ENCODE data around the gene ARID1B.

DNA sequence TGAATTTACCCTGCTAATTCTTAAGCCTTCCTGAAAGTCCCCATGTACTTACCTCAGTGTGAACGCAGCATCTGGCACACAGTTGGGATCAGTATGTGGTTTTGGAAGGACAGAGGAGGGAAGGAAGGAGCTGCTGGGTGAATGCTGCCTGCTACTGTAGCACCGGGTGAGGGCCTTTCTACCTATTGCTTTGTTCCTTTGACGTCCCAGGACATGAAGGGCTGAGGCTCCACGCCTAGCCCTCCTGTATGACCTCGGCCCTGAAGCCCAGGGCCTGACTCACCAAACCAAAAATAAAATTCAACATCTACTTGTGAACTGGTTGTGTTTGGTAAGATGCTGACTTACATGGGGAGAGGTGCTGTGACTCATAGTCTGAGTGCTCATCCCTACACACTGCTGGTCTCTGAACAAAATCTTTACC lies 51.1 kb downstream of the ARID1B start:
- TF ChIP-seq, protein P1, sequence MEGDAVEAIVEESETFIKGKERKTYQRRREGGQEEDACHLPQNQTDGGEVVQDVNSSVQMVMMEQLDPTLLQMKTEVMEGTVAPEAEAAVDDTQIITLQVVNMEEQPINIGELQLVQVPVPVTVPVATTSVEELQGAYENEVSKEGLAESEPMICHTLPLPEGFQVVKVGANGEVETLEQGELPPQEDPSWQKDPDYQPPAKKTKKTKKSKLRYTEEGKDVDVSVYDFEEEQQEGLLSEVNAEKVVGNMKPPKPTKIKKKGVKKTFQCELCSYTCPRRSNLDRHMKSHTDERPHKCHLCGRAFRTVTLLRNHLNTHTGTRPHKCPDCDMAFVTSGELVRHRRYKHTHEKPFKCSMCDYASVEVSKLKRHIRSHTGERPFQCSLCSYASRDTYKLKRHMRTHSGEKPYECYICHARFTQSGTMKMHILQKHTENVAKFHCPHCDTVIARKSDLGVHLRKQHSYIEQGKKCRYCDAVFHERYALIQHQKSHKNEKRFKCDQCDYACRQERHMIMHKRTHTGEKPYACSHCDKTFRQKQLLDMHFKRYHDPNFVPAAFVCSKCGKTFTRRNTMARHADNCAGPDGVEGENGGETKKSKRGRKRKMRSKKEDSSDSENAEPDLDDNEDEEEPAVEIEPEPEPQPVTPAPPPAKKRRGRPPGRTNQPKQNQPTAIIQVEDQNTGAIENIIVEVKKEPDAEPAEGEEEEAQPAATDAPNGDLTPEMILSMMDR (conservative IDR thresholded peaks at IDR 0.05), result no peak
- no peak for TF ChIP-seq EZH2 (IDR thresholded peaks at IDR 0.05; ENCODE audit: low read depth)

Data from PC-9 (cell line).